Measurements from ENCODE around the gene TMEM253.

DNA sequence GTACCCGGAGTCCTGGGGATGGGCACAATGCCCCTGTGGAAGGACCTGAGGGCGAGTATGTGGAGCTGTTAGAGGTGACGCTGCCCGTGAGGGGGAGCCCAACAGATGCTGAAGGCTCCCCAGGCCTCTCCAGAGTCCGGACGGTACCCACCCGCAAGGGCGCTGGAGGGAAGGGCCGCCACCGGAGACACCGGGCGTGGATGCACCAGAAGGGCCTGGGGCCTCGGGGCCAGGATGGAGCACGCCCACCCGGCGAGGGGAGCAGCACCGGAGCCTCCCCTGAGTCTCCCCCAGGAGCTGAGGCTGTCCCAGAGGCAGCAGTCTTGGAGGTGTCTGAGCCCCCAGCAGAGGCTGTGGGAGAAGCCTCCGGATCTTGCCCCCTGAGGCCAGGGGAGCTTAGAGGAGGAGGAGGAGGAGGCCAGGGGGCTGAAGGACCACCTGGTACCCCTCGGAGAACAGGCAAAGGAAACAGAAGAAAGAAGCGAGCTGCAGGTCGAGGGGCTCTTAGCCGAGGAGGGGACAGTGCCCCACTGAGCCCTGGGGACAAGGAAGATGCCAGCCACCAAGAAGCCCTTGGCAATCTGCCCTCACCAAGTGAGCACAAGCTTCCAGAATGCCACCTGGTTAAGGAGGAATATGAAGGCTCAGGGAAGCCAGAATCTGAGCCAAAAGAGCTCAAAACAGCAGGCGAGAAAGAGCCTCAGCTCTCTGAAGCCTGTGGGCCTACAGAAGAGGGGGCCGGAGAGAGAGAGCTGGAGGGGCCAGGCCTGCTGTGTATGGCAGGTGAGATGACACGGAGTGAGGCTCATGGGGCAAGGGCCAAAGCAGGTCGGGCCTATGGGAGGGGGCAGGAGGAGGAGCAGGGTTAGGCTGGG lies 26.2 kb upstream of the TMEM253 start:
- TF ChIP-seq, protein P1, sequence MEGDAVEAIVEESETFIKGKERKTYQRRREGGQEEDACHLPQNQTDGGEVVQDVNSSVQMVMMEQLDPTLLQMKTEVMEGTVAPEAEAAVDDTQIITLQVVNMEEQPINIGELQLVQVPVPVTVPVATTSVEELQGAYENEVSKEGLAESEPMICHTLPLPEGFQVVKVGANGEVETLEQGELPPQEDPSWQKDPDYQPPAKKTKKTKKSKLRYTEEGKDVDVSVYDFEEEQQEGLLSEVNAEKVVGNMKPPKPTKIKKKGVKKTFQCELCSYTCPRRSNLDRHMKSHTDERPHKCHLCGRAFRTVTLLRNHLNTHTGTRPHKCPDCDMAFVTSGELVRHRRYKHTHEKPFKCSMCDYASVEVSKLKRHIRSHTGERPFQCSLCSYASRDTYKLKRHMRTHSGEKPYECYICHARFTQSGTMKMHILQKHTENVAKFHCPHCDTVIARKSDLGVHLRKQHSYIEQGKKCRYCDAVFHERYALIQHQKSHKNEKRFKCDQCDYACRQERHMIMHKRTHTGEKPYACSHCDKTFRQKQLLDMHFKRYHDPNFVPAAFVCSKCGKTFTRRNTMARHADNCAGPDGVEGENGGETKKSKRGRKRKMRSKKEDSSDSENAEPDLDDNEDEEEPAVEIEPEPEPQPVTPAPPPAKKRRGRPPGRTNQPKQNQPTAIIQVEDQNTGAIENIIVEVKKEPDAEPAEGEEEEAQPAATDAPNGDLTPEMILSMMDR (IDR thresholded peaks at IDR 0.05): no peak
- no peak for TF ChIP-seq TAF1 (IDR thresholded peaks at IDR 0.05; ENCODE audit: borderline replicate concordance, low read depth, low read length)
- TF ChIP-seq EZH2phosphoT487 (IDR thresholded peaks at IDR 0.05; ENCODE audit: borderline replicate concordance, low read depth): no peak
- no peak for TF ChIP-seq SIN3A (IDR thresholded peaks at IDR 0.05; ENCODE audit: borderline replicate concordance, low read depth, low read length)
- TF ChIP-seq POLR2AphosphoS5 (IDR thresholded peaks at IDR 0.05; ENCODE audit: low read depth, low read length): no peak
- no peak for TF ChIP-seq YY1 (IDR thresholded peaks at IDR 0.05; ENCODE audit: low read depth)
- TF ChIP-seq FOXJ3 (CRISPR knock-in tag; IDR thresholded peaks at IDR 0.05): no peak
- TF ChIP-seq, protein P2, sequence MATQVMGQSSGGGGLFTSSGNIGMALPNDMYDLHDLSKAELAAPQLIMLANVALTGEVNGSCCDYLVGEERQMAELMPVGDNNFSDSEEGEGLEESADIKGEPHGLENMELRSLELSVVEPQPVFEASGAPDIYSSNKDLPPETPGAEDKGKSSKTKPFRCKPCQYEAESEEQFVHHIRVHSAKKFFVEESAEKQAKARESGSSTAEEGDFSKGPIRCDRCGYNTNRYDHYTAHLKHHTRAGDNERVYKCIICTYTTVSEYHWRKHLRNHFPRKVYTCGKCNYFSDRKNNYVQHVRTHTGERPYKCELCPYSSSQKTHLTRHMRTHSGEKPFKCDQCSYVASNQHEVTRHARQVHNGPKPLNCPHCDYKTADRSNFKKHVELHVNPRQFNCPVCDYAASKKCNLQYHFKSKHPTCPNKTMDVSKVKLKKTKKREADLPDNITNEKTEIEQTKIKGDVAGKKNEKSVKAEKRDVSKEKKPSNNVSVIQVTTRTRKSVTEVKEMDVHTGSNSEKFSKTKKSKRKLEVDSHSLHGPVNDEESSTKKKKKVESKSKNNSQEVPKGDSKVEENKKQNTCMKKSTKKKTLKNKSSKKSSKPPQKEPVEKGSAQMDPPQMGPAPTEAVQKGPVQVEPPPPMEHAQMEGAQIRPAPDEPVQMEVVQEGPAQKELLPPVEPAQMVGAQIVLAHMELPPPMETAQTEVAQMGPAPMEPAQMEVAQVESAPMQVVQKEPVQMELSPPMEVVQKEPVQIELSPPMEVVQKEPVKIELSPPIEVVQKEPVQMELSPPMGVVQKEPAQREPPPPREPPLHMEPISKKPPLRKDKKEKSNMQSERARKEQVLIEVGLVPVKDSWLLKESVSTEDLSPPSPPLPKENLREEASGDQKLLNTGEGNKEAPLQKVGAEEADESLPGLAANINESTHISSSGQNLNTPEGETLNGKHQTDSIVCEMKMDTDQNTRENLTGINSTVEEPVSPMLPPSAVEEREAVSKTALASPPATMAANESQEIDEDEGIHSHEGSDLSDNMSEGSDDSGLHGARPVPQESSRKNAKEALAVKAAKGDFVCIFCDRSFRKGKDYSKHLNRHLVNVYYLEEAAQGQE (IDR thresholded peaks at IDR 0.05; ENCODE audit: low read depth, low read length): no peak
